Activated naive CD8-positive, alpha-beta T cell (primary cell): ENCODE measurements around the gene PALM3.

Source experiments
- H3K27ac Mint-ChIP-seq: one replicate; pipeline ENCODE4 v1.8.0; 2021; ENCODE audit warnings: mixed read lengths
- H3K27me3 Mint-ChIP-seq: one replicate; pipeline ENCODE4 v1.8.0; 2021; ENCODE audit warnings: mixed read lengths
- H3K36me3 Mint-ChIP-seq: one replicate; pipeline ENCODE4 v1.8.0; 2021; ENCODE audit warnings: mixed read lengths
- H3K4me1 Mint-ChIP-seq: one replicate; pipeline ENCODE4 v1.8.0; 2021; ENCODE audit warnings: low read depth, mixed read lengths
- H3K4me3 Mint-ChIP-seq: one replicate; pipeline ENCODE4 v1.8.0; 2021; ENCODE audit warnings: mild to moderate bottlenecking, mixed read lengths
- H3K9me3 Mint-ChIP-seq: one replicate; pipeline ENCODE4 v1.8.0; 2021; ENCODE audit warnings: low read depth, mixed read lengths

Gene PALM3

DNA sequence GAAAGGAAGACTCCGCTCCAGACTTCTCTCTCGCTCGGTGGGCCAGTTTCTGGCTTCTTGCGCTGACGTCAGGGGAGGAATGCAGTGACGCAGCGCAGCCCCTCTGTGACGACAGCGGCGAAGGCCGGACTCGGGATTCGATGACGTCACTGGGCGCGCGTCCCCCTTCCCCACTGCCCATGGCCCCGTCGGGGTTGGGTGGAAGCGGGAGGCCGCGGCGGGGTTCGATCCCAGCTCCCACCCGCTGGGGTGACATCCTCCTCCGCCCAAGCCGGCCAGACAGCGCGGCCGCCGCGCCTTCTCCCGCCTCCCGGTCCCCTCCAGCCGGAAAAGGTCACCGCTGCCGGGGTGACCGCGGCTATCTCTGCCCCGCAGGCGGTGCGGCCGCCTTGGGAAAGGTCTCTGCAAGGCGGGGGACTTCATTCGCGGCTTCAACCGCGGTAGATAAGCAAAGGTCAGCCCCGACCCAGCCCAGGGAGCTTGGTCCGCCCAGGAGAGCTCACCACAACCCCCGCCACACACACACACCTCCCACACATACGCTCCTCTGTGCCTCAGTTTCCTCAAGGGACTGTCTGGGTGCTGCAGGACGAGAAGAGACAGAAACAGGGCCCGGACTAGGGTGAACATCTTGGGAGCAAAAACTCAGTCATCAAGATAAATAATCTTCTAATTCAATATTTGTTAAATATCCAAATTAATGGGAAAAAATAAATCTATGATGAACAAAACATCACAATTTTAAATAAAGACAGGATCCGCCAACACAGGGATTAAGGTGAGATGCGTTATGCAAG, 54.9 kb downstream of the PALM3 start:
- H3K4me3 Mint-ChIP-seq, result peak overlapping the region; percentile 91
- H3K27me3 Mint-ChIP-seq, result no peaks in the 10 kb centered on the region
- no peaks in the 10 kb centered on the region for H3K9me3 Mint-ChIP-seq
- peaks cover 37% of the 10 kb centered on the region for H3K4me1 Mint-ChIP-seq
- peak overlapping the region; percentile 94 for H3K27ac Mint-ChIP-seq
- H3K36me3 Mint-ChIP-seq, result no peaks in the 10 kb centered on the region

DNA sequence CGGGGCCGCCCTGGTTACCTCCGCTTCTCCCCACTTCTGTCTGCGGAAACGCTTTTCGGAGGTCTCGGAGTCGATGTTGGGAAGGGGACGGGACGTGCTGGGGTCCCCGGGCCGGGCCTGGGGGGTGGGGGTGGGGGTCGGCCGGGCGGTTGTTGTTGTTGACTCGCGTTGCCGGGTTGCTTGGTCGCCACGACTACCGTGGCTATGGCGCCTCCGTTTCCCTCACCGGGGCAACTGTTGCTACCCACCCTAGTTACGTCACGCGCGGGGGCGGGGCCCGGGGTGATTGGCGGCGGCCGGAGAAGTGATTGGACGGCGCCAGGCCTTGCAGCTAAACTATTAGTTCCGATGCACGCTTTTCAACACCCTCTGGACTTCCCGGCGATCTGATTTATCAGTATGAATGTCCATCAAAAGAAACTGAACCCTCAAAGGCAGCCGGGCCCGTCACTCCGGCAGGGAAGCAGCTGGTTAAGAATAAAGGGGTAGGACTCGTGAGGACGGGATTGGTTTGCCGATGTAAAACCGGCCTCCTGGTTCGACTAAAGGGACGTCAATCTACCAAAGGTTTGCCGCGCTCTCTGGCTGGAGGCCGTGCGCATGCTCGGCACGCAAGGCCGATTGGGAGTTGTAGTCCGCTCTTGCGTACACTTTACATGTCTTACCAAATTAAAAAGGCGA, 55.7 kb downstream of the PALM3 start, which contains the start of gene RFX1:
Gene RFX1 (minus strand): TSS at position 236 of the 681 bp plus-strand sequence. CDS start 12,477 bp downstream, outside the sequence.
- H3K36me3 Mint-ChIP-seq, result no peaks in the 10 kb centered on the region
- H3K27ac Mint-ChIP-seq, result peak within 1 kb of the TSS; percentile 94
- no peaks in the 10 kb centered on the region for H3K27me3 Mint-ChIP-seq
- no peaks in the 10 kb centered on the region for H3K9me3 Mint-ChIP-seq
- peaks cover 42% of the 10 kb centered on the region for H3K4me1 Mint-ChIP-seq
- peak within 1 kb of the TSS; percentile 91 for H3K4me3 Mint-ChIP-seq

DNA sequence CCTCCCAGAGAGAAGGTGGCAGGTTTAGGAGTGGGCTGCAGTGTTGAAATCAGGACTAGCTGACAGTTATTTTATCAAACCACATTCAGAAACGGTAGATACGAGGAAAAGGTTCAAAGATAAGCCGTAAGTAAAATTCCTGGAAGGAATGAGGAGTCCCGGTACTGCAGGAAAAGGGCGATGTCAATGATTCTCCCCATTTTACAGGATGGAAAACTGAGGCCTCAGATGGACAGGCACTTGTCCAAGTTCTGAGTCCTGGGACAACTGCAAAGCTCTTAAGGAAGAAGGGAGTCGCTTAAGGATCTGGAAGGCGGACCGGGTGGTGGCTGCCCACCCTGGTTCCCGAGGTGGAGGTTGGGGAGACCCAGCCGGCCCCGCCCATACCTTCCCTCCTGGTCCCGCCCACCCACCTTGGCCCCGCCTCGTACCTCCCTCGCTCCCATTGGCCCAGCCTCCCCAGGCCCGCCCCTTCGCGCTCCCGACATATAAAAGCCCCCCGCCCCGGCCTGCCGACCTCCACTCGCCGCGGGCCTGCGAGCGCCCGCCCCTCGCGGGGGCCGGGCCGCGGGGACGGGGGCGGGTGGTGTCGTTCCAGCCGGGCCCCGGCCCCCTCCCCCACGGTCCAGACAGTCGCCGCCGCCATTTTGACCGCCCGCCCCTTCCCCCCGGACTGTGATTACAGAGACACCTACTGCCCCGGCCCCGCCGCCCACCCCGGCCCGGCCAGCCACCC, 56.4 kb downstream of the PALM3 start:
- Mint-ChIP-seq H3K27ac (peak overlapping the region; percentile 84), H3K36me3 (no peaks in the 10 kb centered on the region), H3K4me3 (peak overlapping the region; percentile 85), H3K9me3 (no peaks in the 10 kb centered on the region), H3K27me3 (no peaks in the 10 kb centered on the region), H3K4me1 (peaks cover 49% of the 10 kb centered on the region)

DNA sequence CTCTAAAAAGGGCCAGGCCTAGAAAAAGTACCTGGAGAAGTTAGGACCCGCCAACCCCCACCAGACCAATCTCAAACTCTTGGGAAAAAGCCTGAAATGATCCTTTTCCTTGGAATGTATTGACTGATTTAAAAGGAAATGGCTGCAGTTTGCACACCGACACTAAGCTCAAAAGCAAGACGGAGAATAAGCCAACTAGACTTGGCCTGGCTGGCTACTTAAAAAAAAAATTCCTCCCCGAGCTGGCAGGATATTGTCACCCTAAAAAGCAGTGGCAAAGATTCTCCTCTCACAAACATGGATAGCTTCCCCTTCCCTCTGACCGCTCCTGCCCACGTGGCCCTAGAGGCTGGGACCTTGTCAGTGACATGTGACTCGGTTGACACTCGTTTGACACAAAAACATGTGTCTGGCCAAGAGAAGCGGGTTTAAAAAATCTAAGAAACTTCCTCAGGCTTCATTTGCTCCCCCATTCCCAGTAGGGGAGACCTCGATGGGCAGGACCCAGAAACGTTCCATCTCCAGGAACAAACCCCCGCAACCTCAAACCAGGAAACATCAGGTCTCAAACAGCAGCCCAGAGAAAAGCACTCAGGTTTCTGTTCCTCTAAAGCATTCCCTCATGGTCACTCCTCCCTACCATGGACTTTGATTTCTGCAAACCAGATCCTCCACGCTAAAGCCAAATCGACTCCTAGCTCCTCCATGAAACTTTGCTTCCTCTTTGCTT, 57.1 kb downstream of the PALM3 start:
- Mint-ChIP-seq H3K4me3 (peak overlapping the region; percentile 85), H3K9me3 (no peaks in the 10 kb centered on the region), H3K27me3 (no peaks in the 10 kb centered on the region), H3K4me1 (peaks cover 56% of the 10 kb centered on the region), H3K36me3 (no peaks in the 10 kb centered on the region), H3K27ac (peak overlapping the region; percentile 84)
